ENCODE data around the gene JPT2. TPM values are rescaled to one million over a fixed set of nuclear protein-coding genes. Genes with fewer than 3 reads are reported as not detected.

Gene JPT2, protein sequence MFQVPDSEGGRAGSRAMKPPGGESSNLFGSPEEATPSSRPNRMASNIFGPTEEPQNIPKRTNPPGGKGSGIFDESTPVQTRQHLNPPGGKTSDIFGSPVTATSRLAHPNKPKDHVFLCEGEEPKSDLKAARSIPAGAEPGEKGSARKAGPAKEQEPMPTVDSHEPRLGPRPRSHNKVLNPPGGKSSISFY
- total RNA-seq (2013) = 8.3 TPM
- 1 to 10 TPM; 5.4 to 7.5 (median 5.8) TPM for polyA plus RNA-seq
- polyA minus RNA-seq = 3.5 and 8.7 TPM in 2 replicates
- total RNA-seq = 4.2 to 31.8 (median 6.5) reads per million in 11 experiments

DNA sequence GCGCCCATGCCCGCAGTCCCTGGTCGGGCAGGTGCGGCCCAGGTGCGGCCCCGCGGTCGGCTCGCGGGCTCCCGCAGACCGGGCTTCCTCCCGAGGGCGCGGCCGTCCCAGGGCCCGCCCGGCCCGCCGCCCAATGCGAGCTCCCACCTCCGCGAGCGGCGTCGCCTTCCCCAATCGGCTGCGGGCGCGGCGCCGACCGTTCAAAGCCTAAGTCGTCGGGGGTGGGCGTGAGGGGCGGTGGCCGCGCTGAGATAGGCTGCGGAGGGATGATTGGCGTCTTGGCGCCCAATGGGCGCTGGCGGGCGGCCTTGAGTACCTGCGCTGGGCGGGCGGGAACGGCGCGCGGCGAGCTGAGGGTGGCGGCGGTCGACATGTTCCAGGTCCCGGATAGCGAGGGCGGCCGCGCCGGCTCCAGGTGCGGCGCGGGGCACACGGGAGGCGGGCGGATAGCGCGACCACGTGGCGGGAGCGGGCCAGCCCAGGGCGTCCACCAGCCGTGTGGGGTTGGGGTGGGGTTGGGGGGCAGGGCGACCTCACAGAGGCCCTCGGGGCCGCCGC lies at the start of gene JPT2:
Gene JPT2, plus strand, starts transcription at position 338 of the 558 bp plus-strand sequence. Its CDS starts 34 bp downstream, at position 372.
- Histone ChIP-seq H3K4me2 (replicated peaks; ENCODE audit: extremely low read depth, low read length, poor library complexity, severe bottlenecking) (peak within 1 kb of the TSS; percentile 84), H3K36me3 (replicated peaks in 1 of 2; ENCODE audit: control insufficient read depth in 1 of 2, insufficient read depth in 2 of 2, low read length in 2 of 2) (peaks cover 25 to 36% of the 10 kb centered on the region in 2 donors), H3K79me2 (ENCODE audit: insufficient read depth, low read length) (peaks cover 48% of the 10 kb centered on the region), H3K9me3 (replicated peaks in 1 of 2; ENCODE audit: control insufficient read depth in 1 of 2, insufficient read depth in 1 of 2, low read length in 2 of 2) (no peaks in the 10 kb centered on the region), H2AFZ (ENCODE audit: insufficient read depth, low read depth, low read length, poor library complexity, severe bottlenecking) (peak within 1 kb of the TSS; percentile 78), H3K4me3 (replicated peaks in 1 of 3; ENCODE audit: low read depth in 2 of 3, low read length in 3 of 3) (peak within 1 kb of the TSS; percentile 36 to 80 (median 51)), H3K27ac (ENCODE audit: low read depth in 1 of 2, low read length in 2 of 2) (peak within 1 kb of the TSS in 1 of 2 donors; percentile 7), H3K4me1 (ENCODE audit: control insufficient read depth in 1 of 2, insufficient read depth in 2 of 2, low read length in 2 of 2) (peaks cover 13 to 18% of the 10 kb centered on the region in 2 donors), H3K27me3 (ENCODE audit: control insufficient read depth in 2 of 2, insufficient read depth in 2 of 2, low read length in 2 of 2) (no peaks in the 10 kb centered on the region), H3K9ac (ENCODE audit: insufficient read depth, low read length, poor library complexity, severe bottlenecking) (peak within 1 kb of the TSS; percentile 71), H4K20me1 (ENCODE audit: insufficient read depth, low read length) (no peaks in the 10 kb centered on the region)
- Mint-ChIP-seq H3K27ac (peak within 1 kb of the TSS in 5 of 7 donors; percentile 21 to 86 (median 75)), H3K36me3 (peaks cover 27 to 33% of the 10 kb centered on the region in 2 donors), H3K4me3 (peak within 1 kb of the TSS; percentile 83 to 92), H3K27me3 (ENCODE audit: low read depth in 3 of 3) (peaks cover 0 to 2% (median 0%) of the 10 kb centered on the region in 3 donors), H3K4me1 (peaks cover 18% of the 10 kb centered on the region), H3K9me3 (peaks cover 0 to 3% (median 0%) of the 10 kb centered on the region in 7 donors)
- TF ChIP-seq, protein P1, sequence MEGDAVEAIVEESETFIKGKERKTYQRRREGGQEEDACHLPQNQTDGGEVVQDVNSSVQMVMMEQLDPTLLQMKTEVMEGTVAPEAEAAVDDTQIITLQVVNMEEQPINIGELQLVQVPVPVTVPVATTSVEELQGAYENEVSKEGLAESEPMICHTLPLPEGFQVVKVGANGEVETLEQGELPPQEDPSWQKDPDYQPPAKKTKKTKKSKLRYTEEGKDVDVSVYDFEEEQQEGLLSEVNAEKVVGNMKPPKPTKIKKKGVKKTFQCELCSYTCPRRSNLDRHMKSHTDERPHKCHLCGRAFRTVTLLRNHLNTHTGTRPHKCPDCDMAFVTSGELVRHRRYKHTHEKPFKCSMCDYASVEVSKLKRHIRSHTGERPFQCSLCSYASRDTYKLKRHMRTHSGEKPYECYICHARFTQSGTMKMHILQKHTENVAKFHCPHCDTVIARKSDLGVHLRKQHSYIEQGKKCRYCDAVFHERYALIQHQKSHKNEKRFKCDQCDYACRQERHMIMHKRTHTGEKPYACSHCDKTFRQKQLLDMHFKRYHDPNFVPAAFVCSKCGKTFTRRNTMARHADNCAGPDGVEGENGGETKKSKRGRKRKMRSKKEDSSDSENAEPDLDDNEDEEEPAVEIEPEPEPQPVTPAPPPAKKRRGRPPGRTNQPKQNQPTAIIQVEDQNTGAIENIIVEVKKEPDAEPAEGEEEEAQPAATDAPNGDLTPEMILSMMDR (IDR thresholded peaks at IDR 0.05) = no peak
- WGBS (ENCODE audit: insufficient coverage) = under 1% methylated on average over 79 of the region's 79 CpGs
- intact Hi-C loops (cut with micrococcal nuclease) = loop anchor here in 1 of 2 donors (5.0 to 10.0 kb wide), 2 partner anchors 49 to 63 kb away; partner anchors contain the start of genes CRAMP1 and IFT140
- DNase-seq = peak; percentile 90 to 92 (median 90)

DNA sequence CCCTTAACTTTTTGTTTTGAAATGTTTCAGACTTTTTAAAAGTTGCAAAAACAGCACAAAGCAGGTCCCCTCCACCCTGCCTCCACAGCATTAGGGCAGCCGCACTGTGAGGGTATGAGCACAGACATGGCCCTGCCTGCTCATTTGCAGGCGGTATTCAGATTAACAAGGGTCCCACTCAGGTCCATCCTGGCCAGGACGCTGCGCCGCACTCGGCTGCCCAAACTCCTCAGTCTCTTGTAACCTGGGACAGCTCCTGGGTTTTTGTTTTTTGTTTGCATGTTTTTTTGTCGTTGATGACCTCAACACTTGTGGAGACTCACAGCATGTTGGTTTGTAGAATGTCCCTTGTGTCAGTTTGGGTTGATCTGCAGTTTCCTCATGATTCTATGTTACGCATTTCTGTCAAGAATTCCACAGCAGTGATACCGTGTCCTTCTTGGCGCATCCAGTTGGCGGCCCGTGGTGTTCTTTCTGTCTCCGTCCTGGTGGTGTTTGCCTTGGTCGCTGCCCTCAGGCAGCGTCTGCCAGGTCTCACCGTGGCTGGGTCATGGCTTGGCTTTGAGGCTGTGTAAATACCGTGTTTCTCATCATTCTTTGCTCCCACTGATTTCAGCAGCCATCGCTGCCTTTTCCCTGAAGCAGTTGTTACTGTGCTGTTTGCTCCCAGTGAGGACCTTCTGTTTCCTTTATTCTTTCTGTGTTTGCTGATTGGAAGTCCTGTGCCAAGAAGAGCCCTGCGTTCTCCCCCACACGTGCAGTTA lies 47.4 kb upstream of the JPT2 start:
- H3K9me3 Mint-ChIP-seq = peaks cover 0 to 1% (median 0%) of the 10 kb centered on the region in 7 donors
- H3K9me3 ChIP-seq (replicated peaks in 1 of 2; ENCODE audit: control insufficient read depth in 1 of 2, insufficient read depth in 1 of 2, low read length in 2 of 2) = no peaks in the 10 kb centered on the region
- H3K27me3 Mint-ChIP-seq (ENCODE audit: low read depth in 3 of 3) = peaks cover 0 to 4% (median 2%) of the 10 kb centered on the region in 3 donors
- peaks cover 75 to 100% of the 10 kb centered on the region in 2 donors for H3K36me3 ChIP-seq (replicated peaks in 1 of 2; ENCODE audit: control insufficient read depth in 1 of 2, insufficient read depth in 2 of 2, low read length in 2 of 2)
- no peak overlapping the region for H2AFZ ChIP-seq (ENCODE audit: insufficient read depth, low read depth, low read length, poor library complexity, severe bottlenecking)
- intact Hi-C loops (cut with micrococcal nuclease) = no loop called here
- peaks cover 86 to 98% of the 10 kb centered on the region in 2 donors for H3K36me3 Mint-ChIP-seq
- H3K27ac ChIP-seq (ENCODE audit: low read depth in 1 of 2, low read length in 2 of 2) = no peak overlapping the region
- no peak overlapping the region for H3K4me2 ChIP-seq (replicated peaks; ENCODE audit: extremely low read depth, low read length, poor library complexity, severe bottlenecking)
- no peak for DNase-seq
- peaks cover 19% of the 10 kb centered on the region for H3K79me2 ChIP-seq (ENCODE audit: insufficient read depth, low read length)
- no peaks in the 10 kb centered on the region for H3K4me1 ChIP-seq (ENCODE audit: control insufficient read depth in 1 of 2, insufficient read depth in 2 of 2, low read length in 2 of 2)
- WGBS (ENCODE audit: insufficient coverage) = 98% methylated on average over 19 of the region's 20 CpGs
- H4K20me1 ChIP-seq (ENCODE audit: insufficient read depth, low read length) = peaks cover 46% of the 10 kb centered on the region
- no peak overlapping the region for H3K4me3 Mint-ChIP-seq
- no peaks in the 10 kb centered on the region for H3K4me1 Mint-ChIP-seq
- H3K27me3 ChIP-seq (ENCODE audit: control insufficient read depth in 2 of 2, insufficient read depth in 2 of 2, low read length in 2 of 2) = no peaks in the 10 kb centered on the region
- TF ChIP-seq, protein P1 (IDR thresholded peaks at IDR 0.05) = no peak
- peak overlapping the region in 1 of 7 donors; percentile 67 for H3K27ac Mint-ChIP-seq
- H3K9ac ChIP-seq (ENCODE audit: insufficient read depth, low read length, poor library complexity, severe bottlenecking) = no peak overlapping the region
- no peak overlapping the region for H3K4me3 ChIP-seq (replicated peaks in 1 of 3; ENCODE audit: low read depth in 2 of 3, low read length in 3 of 3)
